NCI-H345 treated with DMSO at 0.1 percent for 48 hours (cell line): ENCODE data around the gene ABCC1.
"Not testable (repeated sequence)": the region's sequence is repeated elsewhere in the genome, so short reads cannot be mapped to it uniquely, and the experiment has no call there.

Source experiments
- DNase-seq: peaks from one replicate; lab custom pipeline; 2025; ENCODE audit not compliant: unreplicated experiment; lab: John Stamatoyannopoulos, UW

The ABCC1 gene

GRCh38 chr16:15946257-15947044 is 3.0 kb upstream of the ABCC1 start:
- DNase-seq: no peak

- DNase-seq: no peak
Observed at GRCh38 chr16:15947983-15948509, 1.4 kb upstream of the ABCC1 start.

GRCh38 chr16:15948532-15949209 is 745 bp upstream of the ABCC1 start:
- DNase-seq: no peak

- no peak for DNase-seq
Observed at GRCh38 chr16:15950161-15950854, 892 bp downstream of the ABCC1 start.

GRCh38 chr16:15950869-15951268 is 1.5 kb downstream of the ABCC1 start:
- DNase-seq: no peak

- no peak for DNase-seq
Observed at GRCh38 chr16:15951852-15952251, 2.4 kb downstream of the ABCC1 start.

- DNase-seq: no peak
Observed at GRCh38 chr16:15952265-15952711, 2.9 kb downstream of the ABCC1 start.

GRCh38 chr16:15953477-15953876 is 4.1 kb downstream of the ABCC1 start:
- DNase-seq: no peak

GRCh38 chr16:15953929-15954813 is 4.8 kb downstream of the ABCC1 start:
- DNase-seq: no peak

GRCh38 chr16:15954814-15955151 is 5.4 kb downstream of the ABCC1 start:
- no peak for DNase-seq

GRCh38 chr16:15955425-15955824 is 6.0 kb downstream of the ABCC1 start:
- no peak for DNase-seq

- not testable (repeated sequence) for DNase-seq
Observed at GRCh38 chr16:15956106-15956505, 6.7 kb downstream of the ABCC1 start.

GRCh38 chr16:15958703-15959348 is 9.4 kb downstream of the ABCC1 start:
- no peak for DNase-seq

- no peak for DNase-seq
Observed at GRCh38 chr16:15960124-15960971, 10.9 kb downstream of the ABCC1 start.

- DNase-seq: no peak
Observed at GRCh38 chr16:15961060-15961511, 11.7 kb downstream of the ABCC1 start.

GRCh38 chr16:15961571-15962090 is 12.2 kb downstream of the ABCC1 start:
- DNase-seq: no peak

- DNase-seq: no peak
Observed at GRCh38 chr16:15963307-15963910, 14.0 kb downstream of the ABCC1 start.

GRCh38 chr16:15966420-15966819 is 17.0 kb downstream of the ABCC1 start:
- no peak for DNase-seq
